Smooth muscle cell (in vitro differentiated cells): ENCODE results near the gene NEDD4. TPM values are rescaled to one million over a fixed set of nuclear protein-coding genes. Genes with fewer than 3 reads are reported as not detected.

Experiments
- DNase-seq: peaks from one replicate; lab custom pipeline; 2025; ENCODE audit not compliant: unreplicated experiment; lab: John Stamatoyannopoulos, UW
- H2AFZ ChIP-seq: fragments of 200-600 bp; sonication (generic); 2 replicates; pipeline ENCODE4 v1.6.0; 2016; ENCODE audit warnings: antibody characterized with exemption, low read depth, mild to moderate bottlenecking
- H3F3A ChIP-seq: fragments of 200-600 bp; sonication (generic); 2 replicates; pipeline ENCODE4 v1.6.0; 2017; ENCODE audit warnings: antibody characterized with exemption, low read depth
- H3K27ac ChIP-seq: fragments of 200-600 bp; sonication (generic); 2 replicates; pipeline ENCODE4 v1.5.1; 2016; ENCODE audit warnings: low read depth, mild to moderate bottlenecking
- H3K27me3 ChIP-seq: fragments of 200-600 bp; sonication (generic); 2 replicates; pipeline ENCODE4 v1.6.1; 2016; ENCODE audit warnings: low read depth, mild to moderate bottlenecking
- H3K36me3 ChIP-seq: fragments of 200-600 bp; sonication (generic); 2 replicates; pipeline ENCODE4 v1.5.1; 2016; ENCODE audit warnings: low read depth
- H3K4me1 ChIP-seq: fragments of 200-600 bp; sonication (generic); 2 replicates; pipeline ENCODE4 v1.5.1; 2016; ENCODE audit warnings: low read depth
- H3K4me2 ChIP-seq: fragments of 200-600 bp; sonication (generic); 2 replicates; pipeline ENCODE4 v1.6.0; 2016; ENCODE audit warnings: mild to moderate bottlenecking
- H3K4me3 ChIP-seq: fragments of 200-600 bp; sonication (generic); 2 replicates; pipeline ENCODE4 v1.5.1; 2016; ENCODE audit warnings: mild to moderate bottlenecking
- H3K79me2 ChIP-seq: fragments of 200-600 bp; sonication (generic); 2 replicates; pipeline ENCODE4 v1.6.0; 2016; ENCODE audit warnings: low read depth, mild to moderate bottlenecking
- H3K9ac ChIP-seq: fragments of 200-600 bp; sonication (generic); 2 replicates; pipeline ENCODE4 v1.6.0; 2016; ENCODE audit warnings: low read depth
- H3K9me3 ChIP-seq: fragments of 200-600 bp; sonication (generic); replicated peaks from 2 replicates; pipeline ENCODE4 v1.5.1; 2016; ENCODE audit warnings: low read depth
- H4K20me1 ChIP-seq: fragments of 200-600 bp; sonication (generic); 2 replicates; pipeline ENCODE4 v1.6.0; 2016; ENCODE audit warnings: low read depth
- CTCF ChIP-seq: fragments of 200-600 bp; sonication (generic); IDR thresholded peaks from 2 replicates; pipeline ENCODE4 v1.5.1; 2017; ENCODE audit warnings: borderline replicate concordance, mild to moderate bottlenecking, antibody characterized with exemption; ENCODE audit not compliant: insufficient read depth, poor library complexity, severe bottlenecking
- WGBS: methylation state at CpG from one replicate; pipeline ENCODE4 v1.1.7; 2016; ENCODE audit warnings: low lambda C conversion rate; 5-methylcytosine and 5-hydroxymethylcytosine counted together
- polyA plus RNA-seq: library from polyadenylated mRNA; unstranded; fragments of >200 nt; fragmentation: Nextera tagmentation; extraction: Ambion mirVana; gene quantifications from 2 replicates; pipeline ENCODE4 v1.2.1, GENCODE V29; 2016
- total RNA-seq: library from RNA; depleted of rRNA; stranded (reverse); fragments of >200 nt; gene quantifications from 2 replicates; pipeline ENCODE4 v1.2.3, GENCODE V29; 2014

Gene NEDD4
- total and polyA plus RNA-seq, 2 experiments from 2014 or later: 6.6 to 34.5 TPM

GRCh38 chr15:55796321-55796965, 197.0 kb downstream of the NEDD4 start:
- no peak for DNase-seq

GRCh38 chr15:55795031-55795430, 198.4 kb downstream of the NEDD4 start:
- Histone ChIP-seq H3K79me2 (no peaks in the 10 kb centered on the region), H4K20me1 (no peaks in the 10 kb centered on the region), H3K9ac (no peak overlapping the region), H3K27ac (no peak overlapping the region), H3K36me3 (no peaks in the 10 kb centered on the region), H3K27me3 (no peaks in the 10 kb centered on the region), H3K4me1 (peaks cover 7% of the 10 kb centered on the region), H2AFZ (no peak overlapping the region), H3K4me2 (no peak overlapping the region), H3K4me3 (no peak overlapping the region), H3K9me3 (no peaks in the 10 kb centered on the region), H3F3A (peaks cover 4% of the 10 kb centered on the region)
- DNase-seq: no peak
- TF ChIP-seq CTCF: no peak

More at GRCh38 chr15:55796321-55796965, 197.0 kb downstream of the NEDD4 start:
- Histone ChIP-seq H3K4me2 (no peak overlapping the region), H3K79me2 (no peaks in the 10 kb centered on the region), H4K20me1 (no peaks in the 10 kb centered on the region), H3K36me3 (no peaks in the 10 kb centered on the region), H3K9me3 (no peaks in the 10 kb centered on the region), H3K4me1 (peaks cover 10% of the 10 kb centered on the region), H3K9ac (no peak overlapping the region), H3F3A (peaks cover 4% of the 10 kb centered on the region), H3K4me3 (no peak overlapping the region), H2AFZ (no peak overlapping the region), H3K27me3 (no peaks in the 10 kb centered on the region), H3K27ac (no peak overlapping the region)
- WGBS: 92% methylated on average over 4 of the region's 4 CpGs
- TF ChIP-seq CTCF: no peak

- Histone ChIP-seq H3K4me3 (no peak overlapping the region), H3K27ac (peak overlapping the region; percentile 48), H4K20me1 (no peaks in the 10 kb centered on the region), H3K36me3 (no peaks in the 10 kb centered on the region), H3K9ac (no peak overlapping the region), H3K4me1 (peaks cover 12% of the 10 kb centered on the region), H2AFZ (no peak overlapping the region), H3K4me2 (peak overlapping the region; percentile 54), H3K9me3 (no peaks in the 10 kb centered on the region), H3K79me2 (no peaks in the 10 kb centered on the region), H3F3A (peaks cover 4% of the 10 kb centered on the region), H3K27me3 (no peaks in the 10 kb centered on the region)
- no peak for TF ChIP-seq CTCF
- WGBS: 65% methylated on average over 3 of the region's 3 CpGs
- DNase-seq: no peak
Measured at GRCh38 chr15:55791551-55792400, 201.6 kb downstream of the NEDD4 start.
